Glomerular endothelial cell (primary cell): ENCODE data around the gene EXD3. TPM values are rescaled to one million over a fixed set of nuclear protein-coding genes. Genes with fewer than 3 reads are reported as not detected.
"Not testable (repeated sequence)": the region's sequence is repeated elsewhere in the genome, so short reads cannot be mapped to it uniquely, and the experiment has no call there.

Experiments
- DNase-seq: peaks from one replicate; pipeline ENCODE4 v3.0.0-alpha.2; 2011; ENCODE audit warnings: low read depth, low spot score; ENCODE audit errors: extremely low read depth
- total RNA-seq: library from RNA; depleted of rRNA; stranded (reverse); fragments of >200 nt; gene quantifications from 2 replicates; pipeline ENCODE4 v1.2.3, GENCODE V29; 2015

Gene EXD3
- total RNA-seq, 1 donor from 2014 or later = 32.6 TPM

- no peak for DNase-seq
Measured at GRCh38 chr9:137266585-137267453, 156.1 kb downstream of the EXD3 start.

GRCh38 chr9:137266162-137266527, 156.8 kb downstream of the EXD3 start:
- no peak for DNase-seq

GRCh38 chr9:137265496-137266161, 157.3 kb downstream of the EXD3 start:
- no peak for DNase-seq

- no peak for DNase-seq
Measured at GRCh38 chr9:137264067-137264466, 158.9 kb downstream of the EXD3 start.

- no peak for DNase-seq
Measured at GRCh38 chr9:137263506-137263905, 159.5 kb downstream of the EXD3 start.

- DNase-seq = no peak
Measured at GRCh38 chr9:137262909-137263285, 160.1 kb downstream of the EXD3 start.

- not testable (repeated sequence) for DNase-seq
Measured at GRCh38 chr9:137262173-137262908, 160.6 kb downstream of the EXD3 start.

Other genes with a start within 250 kb of the EXD3 start
- gene ANAPC2, start 234.6 kb downstream of the EXD3 start, total RNA-seq = 22.9 and 34.2 TPM in 2 replicates
- gene SSNA1, start 234.5 kb downstream of the EXD3 start, total RNA-seq = 91.8 and 109 TPM in 2 replicates
- 10.0 and 10.8 TPM in 2 replicates for gene TPRN, start 222.4 kb downstream of the EXD3 start, total RNA-seq
- gene TMEM203, start 217.5 kb downstream of the EXD3 start, total RNA-seq = 24.3 and 32.1 TPM in 2 replicates
- 10.3 and 12.8 TPM in 2 replicates for gene NDOR1, start 217.5 kb downstream of the EXD3 start, total RNA-seq
- 0.76 and 2.9 TPM in 2 replicates for gene RNF208, start 200.9 kb downstream of the EXD3 start, total RNA-seq
- gene CYSRT1, start 198.0 kb downstream of the EXD3 start, total RNA-seq = 0.41 and 0.78 TPM in 2 replicates
- not detected in 2 replicates for gene RNF224, start 195.7 kb downstream of the EXD3 start, total RNA-seq
- gene SLC34A3, start 192.3 kb downstream of the EXD3 start, total RNA-seq = not detected in 2 replicates
- gene TUBB4B, start 181.9 kb downstream of the EXD3 start, total RNA-seq = 400 and 427 TPM in 2 replicates
- not detected in 2 replicates for gene STPG3, start 171.9 kb downstream of the EXD3 start, total RNA-seq
- 48.5 and 63.0 TPM in 2 replicates for gene NELFB, start 167.8 kb downstream of the EXD3 start, total RNA-seq
- 59.7 and 81.4 TPM in 2 replicates for gene TOR4A, start 145.4 kb downstream of the EXD3 start, total RNA-seq
- 62.5 and 188 TPM in 2 replicates for gene NRARP, start 120.9 kb downstream of the EXD3 start, total RNA-seq
- 1.2 and 1.7 TPM in 2 replicates for gene NOXA1, start 231 bp upstream of the EXD3 start, total RNA-seq
- 0.10 and 0.18 TPM in 2 replicates for gene ENTPD8, start 18.2 kb upstream of the EXD3 start, total RNA-seq
- gene NSMF, start 36.2 kb upstream of the EXD3 start, total RNA-seq = 53.7 and 74.7 TPM in 2 replicates
- gene PNPLA7, start 127.2 kb upstream of the EXD3 start, total RNA-seq = 2.4 and 2.8 TPM in 2 replicates
- gene MRPL41, start 128.7 kb upstream of the EXD3 start, total RNA-seq = 74.2 and 86.0 TPM in 2 replicates
- 31.9 and 38.3 TPM in 2 replicates for gene DPH7, start 155.8 kb upstream of the EXD3 start, total RNA-seq
- 30.2 and 31.2 TPM in 2 replicates for gene ZMYND19, start 167.3 kb upstream of the EXD3 start, total RNA-seq
- gene ARRDC1, start 182.5 kb upstream of the EXD3 start, total RNA-seq = 36.8 and 49.8 TPM in 2 replicates
- gene EHMT1, start 195.8 kb upstream of the EXD3 start, total RNA-seq = 61.3 and 96.9 TPM in 2 replicates